Fibroblast of pulmonary artery (primary cell): ENCODE measurements around the gene RBM47.

Experiments
- DNase-seq: peaks from one replicate; pipeline ENCODE4 v3.0.0-alpha.2; 2010; ENCODE audit warnings: low read depth
- H3K4me3 ChIP-seq: replicated peaks from 2 replicates; pipeline ENCODE4 v1.5.1; 2011; ENCODE audit warnings: low read depth, mild to moderate bottlenecking, control low read depth, low read length, moderate library complexity
- TF ChIP-seq, protein P1 (sequence below): IDR thresholded peaks from 2 replicates; pipeline ENCODE4 v1.5.1; 2011; ENCODE audit warnings: mild to moderate bottlenecking, control low read depth, low read length, inconsistent platforms; ENCODE audit errors: missing control alignments

RBM47 gene

DNA sequence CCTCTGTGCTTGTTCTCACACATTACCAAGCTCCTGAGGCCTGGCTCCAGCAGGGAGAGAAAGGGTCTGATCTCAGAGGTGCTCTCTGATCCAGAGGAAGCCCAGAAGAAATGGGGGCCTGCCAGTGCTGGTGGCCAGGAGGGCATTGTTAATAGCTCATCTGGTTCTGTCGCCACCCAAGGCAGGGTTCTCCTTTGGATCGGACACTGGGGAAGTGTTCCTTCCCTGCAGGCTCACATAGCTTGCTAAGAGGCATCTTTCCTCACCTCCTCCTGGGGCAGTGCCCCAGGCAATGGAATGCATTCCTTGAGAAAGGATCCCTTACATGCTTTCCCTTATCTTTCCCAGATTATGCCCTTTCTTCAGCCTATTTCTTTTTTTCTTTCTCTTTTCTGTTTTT lies 53.8 kb downstream of the RBM47 start:
- no peak for DNase-seq
- TF ChIP-seq, protein P1, sequence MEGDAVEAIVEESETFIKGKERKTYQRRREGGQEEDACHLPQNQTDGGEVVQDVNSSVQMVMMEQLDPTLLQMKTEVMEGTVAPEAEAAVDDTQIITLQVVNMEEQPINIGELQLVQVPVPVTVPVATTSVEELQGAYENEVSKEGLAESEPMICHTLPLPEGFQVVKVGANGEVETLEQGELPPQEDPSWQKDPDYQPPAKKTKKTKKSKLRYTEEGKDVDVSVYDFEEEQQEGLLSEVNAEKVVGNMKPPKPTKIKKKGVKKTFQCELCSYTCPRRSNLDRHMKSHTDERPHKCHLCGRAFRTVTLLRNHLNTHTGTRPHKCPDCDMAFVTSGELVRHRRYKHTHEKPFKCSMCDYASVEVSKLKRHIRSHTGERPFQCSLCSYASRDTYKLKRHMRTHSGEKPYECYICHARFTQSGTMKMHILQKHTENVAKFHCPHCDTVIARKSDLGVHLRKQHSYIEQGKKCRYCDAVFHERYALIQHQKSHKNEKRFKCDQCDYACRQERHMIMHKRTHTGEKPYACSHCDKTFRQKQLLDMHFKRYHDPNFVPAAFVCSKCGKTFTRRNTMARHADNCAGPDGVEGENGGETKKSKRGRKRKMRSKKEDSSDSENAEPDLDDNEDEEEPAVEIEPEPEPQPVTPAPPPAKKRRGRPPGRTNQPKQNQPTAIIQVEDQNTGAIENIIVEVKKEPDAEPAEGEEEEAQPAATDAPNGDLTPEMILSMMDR = no peak
- no peak overlapping the region for H3K4me3 ChIP-seq

DNA sequence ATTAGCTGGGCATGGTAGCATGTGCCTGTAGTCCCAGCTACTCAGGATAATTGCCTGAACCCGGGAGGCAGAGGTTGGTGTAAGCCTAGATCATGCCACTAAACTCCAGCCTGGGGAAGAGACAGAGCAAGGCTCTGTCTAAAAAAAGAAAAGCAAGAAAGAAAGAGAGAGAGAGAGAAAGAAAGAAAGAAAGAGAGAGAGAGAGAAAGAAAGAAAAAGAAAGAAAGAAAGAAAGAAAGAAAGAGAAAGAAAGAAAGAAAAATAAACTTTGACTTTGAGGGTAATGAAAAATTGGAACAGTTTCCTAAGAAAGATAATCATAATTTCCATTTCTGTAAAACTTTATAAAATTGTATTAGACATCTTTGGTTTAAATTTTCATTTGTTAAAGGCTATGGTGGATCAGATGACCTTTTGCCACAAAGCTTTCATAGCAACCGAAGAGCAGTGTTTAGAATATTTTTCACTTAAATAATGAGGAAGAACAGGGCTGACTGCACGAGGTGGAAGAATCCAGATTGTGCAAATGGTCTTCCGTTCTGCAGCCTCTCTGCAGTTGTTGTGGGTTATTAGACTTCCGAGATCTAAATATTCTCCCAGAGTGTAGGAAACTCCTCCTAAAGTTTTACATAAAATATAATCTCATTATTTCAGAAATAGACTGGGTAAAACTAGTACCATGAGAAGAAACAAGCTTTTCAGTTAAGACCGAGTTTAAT lies 55.9 kb downstream of the RBM47 start:
- H3K4me3 ChIP-seq = no peak overlapping the region
- peak; percentile 41 for DNase-seq
- TF ChIP-seq, protein P1 = no peak

- no peak overlapping the region for H3K4me3 ChIP-seq
- no peak for DNase-seq
- TF ChIP-seq, protein P1 = no peak
Measured at GRCh38 chr4:40572692-40573310, 56.9 kb downstream of the RBM47 start.

- no peak for DNase-seq
- no peak overlapping the region for H3K4me3 ChIP-seq
- TF ChIP-seq, protein P1 = no peak
Measured at GRCh38 chr4:40571208-40571607, 58.5 kb downstream of the RBM47 start.

DNA sequence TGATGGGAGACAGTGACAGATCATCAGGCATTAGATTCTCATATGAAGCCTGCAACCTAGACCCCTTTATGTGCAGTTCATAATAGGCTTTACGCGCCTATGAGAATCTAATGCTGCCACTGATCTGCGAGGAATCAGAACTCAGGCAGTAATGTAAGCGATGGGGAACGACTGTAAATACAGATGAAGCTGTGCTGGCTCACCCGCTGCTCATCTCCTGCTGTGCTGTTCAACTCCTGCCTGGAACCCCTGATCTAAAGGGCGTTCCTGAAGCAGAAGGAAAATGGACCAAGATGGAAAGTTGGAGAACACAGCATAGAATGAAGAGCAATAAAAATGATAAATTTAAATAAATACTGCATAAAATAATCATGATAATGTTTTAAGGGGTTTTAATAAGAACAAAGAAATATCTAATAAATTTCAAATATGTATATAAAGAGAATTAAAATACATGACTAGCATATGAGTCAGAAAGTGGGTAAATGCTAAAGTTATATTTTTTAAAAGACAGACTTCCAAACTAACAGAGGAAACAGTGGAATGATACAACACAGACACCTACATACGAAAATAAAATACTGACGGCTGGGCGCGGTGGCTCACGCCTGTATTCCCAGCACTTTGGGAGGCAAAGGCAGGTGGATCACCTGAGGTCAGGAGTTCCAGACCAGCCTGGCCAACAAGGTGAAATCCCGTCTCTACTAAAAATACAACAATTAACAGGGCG lies 59.2 kb downstream of the RBM47 start:
- TF ChIP-seq, protein P1 = no peak
- no peak for DNase-seq
- no peak overlapping the region for H3K4me3 ChIP-seq

GRCh38 chr4:40564815-40565483 lies 64.7 kb downstream of the RBM47 start:
- DNase-seq = no peak
- TF ChIP-seq, protein P1 = no peak
- no peak overlapping the region for H3K4me3 ChIP-seq
